GM04504 (cell line): ENCODE measurements around the gene PHOSPHO1.
"Not testable (repeated sequence)": the region's sequence is repeated elsewhere in the genome, so short reads cannot be mapped to it uniquely, and the experiment has no call there.

Source experiments
- DNase-seq: peaks from one replicate; pipeline ENCODE4 v3.0.0-alpha.2; 2012; ENCODE audit warnings: low read depth

PHOSPHO1 gene

DNA sequence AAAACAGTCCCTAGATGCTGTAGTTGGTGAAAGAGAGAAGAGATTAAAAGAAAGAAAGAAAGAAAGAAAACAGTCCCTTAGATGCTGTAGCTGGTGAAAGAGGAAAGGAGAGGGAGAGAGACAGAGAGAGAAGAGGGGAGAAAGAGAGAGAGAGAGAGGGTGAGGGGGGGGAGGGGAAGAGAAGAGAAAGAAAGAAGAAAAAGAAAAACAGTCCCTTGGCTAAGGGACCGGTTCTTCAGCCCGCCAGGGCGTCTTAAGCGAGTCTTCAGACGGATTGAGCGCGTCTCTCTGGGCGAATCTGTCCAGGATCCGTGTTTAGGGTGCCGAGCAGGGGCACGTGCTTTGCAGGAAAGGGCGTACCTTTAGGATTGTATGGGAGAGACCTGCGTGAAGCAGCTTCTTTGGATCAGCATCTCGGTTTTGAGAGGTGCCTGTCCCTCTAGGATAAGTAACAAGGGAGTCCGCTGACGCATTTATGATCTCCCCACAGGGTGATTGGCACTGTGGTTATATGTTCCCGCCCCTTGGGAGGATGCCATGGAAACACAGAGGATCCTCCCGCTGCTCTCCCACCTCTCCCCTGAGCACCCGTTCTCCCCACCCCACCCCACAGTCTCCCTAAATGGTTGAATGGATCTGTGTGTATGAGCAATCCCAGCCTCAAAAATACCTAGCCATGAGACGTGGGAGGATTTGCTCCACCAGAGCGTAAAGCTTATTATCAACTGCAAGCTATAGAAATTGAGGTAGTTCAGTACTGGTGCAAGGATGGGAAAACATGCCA is 36.9 kb downstream of the PHOSPHO1 start:
- DNase-seq = peak; percentile 24

DNA sequence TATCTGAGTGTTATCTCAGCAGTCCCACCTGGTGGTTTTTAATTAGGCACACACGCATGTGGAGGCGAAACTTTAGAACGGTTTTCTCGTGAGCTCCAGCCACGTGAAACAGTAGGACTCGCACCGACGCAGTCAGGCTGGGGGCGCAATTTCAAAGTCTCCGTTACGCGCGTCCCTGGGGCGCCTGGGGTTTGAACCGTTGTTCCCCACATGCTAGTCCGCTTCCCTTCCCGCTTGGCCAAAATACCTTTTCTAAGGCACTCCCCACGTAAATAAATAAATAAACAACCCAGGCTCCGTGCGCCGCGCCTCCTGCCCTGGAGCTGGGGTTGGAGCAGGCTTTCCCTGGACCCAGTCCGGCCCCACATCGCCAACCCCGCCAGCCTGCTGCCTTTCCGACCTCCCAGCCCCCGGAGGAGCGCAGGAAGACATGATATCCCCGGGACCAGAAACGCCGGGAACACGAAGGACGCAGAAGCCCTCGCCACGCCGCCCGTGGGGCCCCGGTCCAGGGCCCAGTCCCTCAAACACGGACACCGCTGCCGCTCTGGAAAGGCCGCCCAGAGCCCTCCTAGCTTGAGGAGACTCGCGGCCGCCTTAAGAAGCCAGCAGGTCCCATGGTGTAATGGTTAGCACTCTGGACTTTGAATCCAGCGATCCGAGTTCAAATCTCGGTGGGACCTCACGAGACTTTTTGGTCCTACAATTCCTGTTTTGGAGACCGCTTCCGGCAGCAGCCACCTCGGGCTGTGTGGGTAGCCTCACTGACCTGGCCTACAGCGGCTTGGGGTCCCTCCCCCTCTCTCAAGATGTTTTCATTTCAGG is 38.5 kb downstream of the PHOSPHO1 start:
- DNase-seq = peak; percentile 66

DNA sequence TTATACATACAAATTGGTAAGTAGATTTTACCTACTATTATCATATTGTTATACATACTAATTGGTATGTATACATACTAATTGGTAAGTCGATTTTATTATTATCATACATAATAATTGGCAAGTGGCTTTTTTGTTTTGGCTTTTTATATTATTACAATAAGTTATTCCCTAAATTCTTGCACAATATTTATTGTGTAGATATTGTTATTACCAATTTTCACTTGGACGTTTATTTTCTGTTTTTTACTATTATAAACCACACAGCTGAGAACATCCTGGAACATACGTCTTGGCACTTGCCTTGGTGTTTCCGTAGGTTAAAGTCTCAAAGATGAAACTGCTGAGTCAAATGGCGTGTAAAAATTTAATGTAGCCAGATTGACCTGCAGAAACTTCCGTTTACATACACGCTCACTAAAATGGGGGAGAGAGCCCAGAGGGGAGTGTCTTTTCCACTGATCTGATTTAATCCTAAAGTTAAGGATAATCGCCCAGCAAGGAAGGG is 39.1 kb downstream of the PHOSPHO1 start:
- no peak for DNase-seq

- no peak for DNase-seq
Measured at GRCh38 chr17:49190932-49191331, 39.7 kb downstream of the PHOSPHO1 start.

- no peak for DNase-seq
Measured at GRCh38 chr17:49187301-49187700, 43.3 kb downstream of the PHOSPHO1 start.

DNA sequence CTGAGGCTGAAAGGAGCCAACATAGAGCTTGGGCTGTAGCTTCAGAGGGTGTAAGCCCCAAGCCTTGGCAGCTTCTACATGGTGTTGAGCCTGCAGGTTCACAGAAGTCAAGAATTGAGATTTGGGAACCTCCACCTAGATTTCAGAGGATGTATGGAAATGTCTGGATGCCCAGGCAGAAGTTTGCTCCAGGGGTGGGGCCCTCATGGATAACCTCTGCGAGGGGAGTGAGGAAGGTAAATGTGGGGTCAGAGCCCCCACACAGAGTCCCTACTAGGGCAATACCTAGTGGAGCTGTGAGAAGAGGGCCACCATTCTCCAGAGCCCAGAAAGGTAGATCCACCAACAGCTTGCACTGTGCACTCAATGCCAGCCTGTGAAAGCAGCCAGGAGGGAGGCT is 45.2 kb downstream of the PHOSPHO1 start:
- not testable (repeated sequence) for DNase-seq

- DNase-seq = not testable (repeated sequence)
Measured at GRCh38 chr17:49184522-49184921, 46.1 kb downstream of the PHOSPHO1 start.

- no peak for DNase-seq
Measured at GRCh38 chr17:49183801-49184200, 46.8 kb downstream of the PHOSPHO1 start.

DNA sequence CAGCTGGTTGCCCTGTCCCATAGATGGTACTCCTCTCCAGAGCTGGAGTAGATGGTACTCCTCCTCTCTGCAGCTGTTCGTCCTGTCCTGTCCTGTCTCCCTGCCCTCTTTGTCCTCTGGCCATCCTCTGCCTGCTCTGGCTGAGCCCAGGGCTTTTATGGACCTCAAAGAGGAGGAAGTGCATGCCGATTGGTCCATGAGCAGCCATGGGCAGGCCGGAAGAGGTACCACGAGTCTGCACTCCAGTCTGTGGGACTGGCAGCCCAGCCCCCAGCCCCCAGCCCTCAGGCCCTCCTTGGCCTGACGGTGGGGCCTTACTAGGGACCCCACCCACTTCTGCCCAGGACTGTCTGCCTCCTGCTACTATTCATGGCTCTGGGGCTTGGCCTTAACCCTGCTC is 47.2 kb downstream of the PHOSPHO1 start:
- no peak for DNase-seq

DNA sequence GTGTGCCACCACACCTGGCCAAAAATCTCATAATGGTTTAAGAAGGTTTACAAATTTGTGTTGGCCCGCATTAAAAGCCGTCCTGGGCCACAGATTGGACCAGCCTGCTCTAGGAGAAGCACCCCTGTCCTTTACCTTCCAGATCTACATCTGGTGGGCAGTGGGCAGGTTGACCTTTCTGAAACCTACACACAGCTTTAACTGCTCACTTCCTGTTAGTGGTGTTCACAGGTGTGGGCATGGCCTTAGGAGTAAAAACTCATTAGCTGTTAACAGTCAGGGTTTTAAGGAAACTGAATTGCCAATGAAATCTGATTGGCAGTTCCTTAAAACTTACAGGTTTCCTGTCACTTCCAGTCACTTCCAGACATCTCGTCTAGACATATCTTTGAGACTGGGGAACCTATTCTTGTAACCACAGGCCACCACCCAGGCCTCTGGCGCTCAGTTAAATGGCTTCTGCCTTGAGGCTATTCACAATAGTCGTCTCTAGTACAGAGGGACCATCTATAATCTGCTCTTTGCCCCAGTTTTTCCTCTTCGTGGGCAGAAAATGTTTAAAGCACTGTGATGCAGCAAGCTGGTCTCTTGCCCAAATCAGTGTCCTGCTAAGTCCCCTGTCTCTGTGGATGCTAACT is 49.5 kb downstream of the PHOSPHO1 start:
- DNase-seq = no peak

GRCh38 chr17:49180303-49180702 is 50.3 kb downstream of the PHOSPHO1 start:
- DNase-seq = peak; percentile 24

DNA sequence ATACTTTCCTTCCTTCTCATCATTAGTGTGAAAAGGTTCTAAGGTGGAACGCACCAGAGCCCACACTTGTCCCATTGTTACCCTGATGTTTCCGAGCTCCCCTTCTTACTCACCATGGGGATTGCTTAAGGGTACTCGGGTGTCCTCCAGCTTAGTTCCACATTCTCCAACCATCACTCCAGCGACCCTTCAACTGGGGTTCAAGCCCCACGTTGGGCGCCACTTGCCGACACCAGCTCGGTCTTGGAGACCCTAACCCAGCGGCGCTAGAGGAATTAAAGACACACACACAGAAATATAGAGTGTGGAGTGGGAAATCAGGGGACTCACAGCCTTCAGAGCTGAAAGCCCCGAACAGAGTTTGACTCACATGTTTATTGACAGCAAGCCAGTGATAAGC is 54.6 kb downstream of the PHOSPHO1 start:
- not testable (repeated sequence) for DNase-seq
